ENCODE data around the gene CTNNA3.

DNA sequence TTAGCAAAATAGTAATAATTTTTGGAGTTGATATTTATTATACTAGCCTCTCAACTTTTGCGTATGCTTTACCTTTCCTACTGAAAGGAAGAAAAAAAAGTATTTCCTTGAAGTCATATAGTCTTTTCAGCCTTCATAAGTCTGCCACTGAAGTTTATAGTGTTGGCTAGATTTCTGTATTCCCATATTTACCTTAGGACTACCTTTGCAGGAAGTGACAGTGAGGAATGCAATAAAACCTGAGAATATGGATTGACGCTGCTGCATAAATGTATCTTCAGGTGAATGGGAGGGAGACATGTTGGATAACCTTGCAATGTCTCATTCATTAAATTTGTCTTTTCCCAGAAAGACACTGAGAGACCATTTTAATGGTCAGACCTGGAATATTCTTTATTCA lies 776.7 kb downstream of the CTNNA3 start:
- TF ChIP-seq, protein P1, sequence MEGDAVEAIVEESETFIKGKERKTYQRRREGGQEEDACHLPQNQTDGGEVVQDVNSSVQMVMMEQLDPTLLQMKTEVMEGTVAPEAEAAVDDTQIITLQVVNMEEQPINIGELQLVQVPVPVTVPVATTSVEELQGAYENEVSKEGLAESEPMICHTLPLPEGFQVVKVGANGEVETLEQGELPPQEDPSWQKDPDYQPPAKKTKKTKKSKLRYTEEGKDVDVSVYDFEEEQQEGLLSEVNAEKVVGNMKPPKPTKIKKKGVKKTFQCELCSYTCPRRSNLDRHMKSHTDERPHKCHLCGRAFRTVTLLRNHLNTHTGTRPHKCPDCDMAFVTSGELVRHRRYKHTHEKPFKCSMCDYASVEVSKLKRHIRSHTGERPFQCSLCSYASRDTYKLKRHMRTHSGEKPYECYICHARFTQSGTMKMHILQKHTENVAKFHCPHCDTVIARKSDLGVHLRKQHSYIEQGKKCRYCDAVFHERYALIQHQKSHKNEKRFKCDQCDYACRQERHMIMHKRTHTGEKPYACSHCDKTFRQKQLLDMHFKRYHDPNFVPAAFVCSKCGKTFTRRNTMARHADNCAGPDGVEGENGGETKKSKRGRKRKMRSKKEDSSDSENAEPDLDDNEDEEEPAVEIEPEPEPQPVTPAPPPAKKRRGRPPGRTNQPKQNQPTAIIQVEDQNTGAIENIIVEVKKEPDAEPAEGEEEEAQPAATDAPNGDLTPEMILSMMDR (IDR thresholded peaks at IDR 0.05; ENCODE audit: low read depth, low read length, poor library complexity, severe bottlenecking): no peak
- no peak for TF ChIP-seq EZH2phosphoT487 (IDR thresholded peaks at IDR 0.05; ENCODE audit: borderline replicate concordance, low read length)

Data from DOHH2 (cell line).